Body of pancreas (tissue), 4 donors: Measurements from ENCODE around the gene AMDHD2. TPM values are rescaled to one million over a fixed set of nuclear protein-coding genes. Genes with fewer than 3 reads are reported as not detected.
"Not testable (repeated sequence)": the region's sequence is repeated elsewhere in the genome, so short reads cannot be mapped to it uniquely, and the experiment has no call there.

Experiments used
- ATAC-seq: fragments of 150-250 bp; one replicate; pipeline ENCODE4 v1.9.1; 2016
- DNase-seq, 4 donors: peaks; one replicate each; pipeline ENCODE4 v3.0.0-alpha.2; 2019
- H3K27ac ChIP-seq, 4 donors: fragments of 200-600 bp; sonication (generic); 1 replicate in 3 of 4; 2 replicates in 1 of 4; pipeline versions ENCODE4 v1.5.1 to v1.6.1; 2016 to 2019; ENCODE audit warnings: mild to moderate bottlenecking in 1 of 4, mixed read lengths in 1 of 4, moderate library complexity in 1 of 4
- H3K27me3 ChIP-seq, 2 donors: fragments of 200-600 bp; sonication (generic); one replicate each; pipeline ENCODE4 v1.6.0; 2016; ENCODE audit warnings: mild to moderate bottlenecking in 1 of 2
- H3K36me3 ChIP-seq, 2 donors: fragments of 200-600 bp; sonication (generic); replicated peaks in 1 of 2; 2 replicates each; pipeline ENCODE4 v1.5.1; 2016; ENCODE audit warnings: low read depth in 2 of 2; ENCODE audit not compliant: insufficient read depth in 1 of 2
- H3K4me1 ChIP-seq: fragments of 200-600 bp; sonication (generic); one replicate; pipeline ENCODE4 v1.6.0; 2016
- H3K4me3 ChIP-seq, 2 donors: fragments of 200-600 bp; sonication (generic); 1 replicate in 1 of 2; 2 replicates in 1 of 2; pipeline ENCODE4 v1.5.1; 2016 to 2019
- H3K9me3 ChIP-seq, 3 donors: fragments of 200-600 bp; sonication (generic); 1 replicate in 2 of 3; 2 replicates in 1 of 3; pipeline ENCODE4 v1.5.1; 2016
- POLR2A ChIP-seq, 3 donors: fragments of 450-650 bp; IDR thresholded peaks; one replicate each; pipeline ENCODE4 v1.6.1; 2016; ENCODE audit warnings: antibody characterized with exemption in 3 of 3, mild to moderate bottlenecking in 2 of 3
- WGBS, 2 donors: methylation state at CpG; one replicate each; pipeline ENCODE4 v1.1.5; 2017; 5-methylcytosine and 5-hydroxymethylcytosine counted together
- intact Hi-C: fragments of 100-400 bp; cut with DNase I; formaldehyde crosslinking; loops from one replicate; pipeline ENCODE4 v1.15.1; 2023
- total RNA-seq, 2 donors: library from RNA; depleted of rRNA; stranded (reverse); fragments of >200 nt; gene quantifications; one replicate each; pipeline ENCODE4 v1.1.0, GENCODE V29; 2016
- TF ChIP-seq, protein P1 (sequence below), 7 experiments: fragments of 450-650 bp in 4 of 7; fragments of 200-600 bp in 3 of 7; sonication (generic) in 3 of 7; IDR thresholded peaks; one replicate each; pipeline ENCODE4 v1.5.1; 2016 to 2019; ENCODE audit warnings: antibody characterized with exemption in 7 of 7

The AMDHD2 gene
- total RNA-seq, 2 donors from 2014 or later: 13.7 to 33.6 TPM

DNA sequence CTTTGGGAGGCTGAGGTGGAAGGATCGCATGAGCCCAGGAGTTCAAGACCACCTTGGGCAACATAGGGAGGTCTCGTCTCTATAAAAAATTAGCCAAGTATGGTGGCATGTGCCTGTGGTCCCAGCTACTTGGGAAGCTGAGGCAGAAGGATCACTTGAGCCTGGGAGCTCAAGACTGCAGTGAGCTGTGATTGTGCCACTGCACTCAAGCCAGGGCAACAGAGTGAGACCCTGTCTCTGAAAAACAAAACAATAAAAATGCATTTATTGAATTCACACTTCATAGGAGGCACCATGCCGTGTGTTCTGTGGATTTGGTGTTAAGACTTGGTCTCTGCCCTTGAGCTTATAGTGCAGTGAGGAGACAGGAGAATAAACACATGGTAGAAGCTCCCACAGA, 42.8 kb upstream of the AMDHD2 start:
- no peak overlapping the region for H3K4me3 ChIP-seq
- intact Hi-C loops: no loop called here
- TF ChIP-seq, protein P1, sequence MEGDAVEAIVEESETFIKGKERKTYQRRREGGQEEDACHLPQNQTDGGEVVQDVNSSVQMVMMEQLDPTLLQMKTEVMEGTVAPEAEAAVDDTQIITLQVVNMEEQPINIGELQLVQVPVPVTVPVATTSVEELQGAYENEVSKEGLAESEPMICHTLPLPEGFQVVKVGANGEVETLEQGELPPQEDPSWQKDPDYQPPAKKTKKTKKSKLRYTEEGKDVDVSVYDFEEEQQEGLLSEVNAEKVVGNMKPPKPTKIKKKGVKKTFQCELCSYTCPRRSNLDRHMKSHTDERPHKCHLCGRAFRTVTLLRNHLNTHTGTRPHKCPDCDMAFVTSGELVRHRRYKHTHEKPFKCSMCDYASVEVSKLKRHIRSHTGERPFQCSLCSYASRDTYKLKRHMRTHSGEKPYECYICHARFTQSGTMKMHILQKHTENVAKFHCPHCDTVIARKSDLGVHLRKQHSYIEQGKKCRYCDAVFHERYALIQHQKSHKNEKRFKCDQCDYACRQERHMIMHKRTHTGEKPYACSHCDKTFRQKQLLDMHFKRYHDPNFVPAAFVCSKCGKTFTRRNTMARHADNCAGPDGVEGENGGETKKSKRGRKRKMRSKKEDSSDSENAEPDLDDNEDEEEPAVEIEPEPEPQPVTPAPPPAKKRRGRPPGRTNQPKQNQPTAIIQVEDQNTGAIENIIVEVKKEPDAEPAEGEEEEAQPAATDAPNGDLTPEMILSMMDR (IDR thresholded peaks at IDR 0.05): no peak
- TF ChIP-seq POLR2A (IDR thresholded peaks at IDR 0.05): no peak
- ATAC-seq: no peak
- no peaks in the 10 kb centered on the region for H3K9me3 ChIP-seq
- 61 to 62% methylated on average over 3 of the region's 3 CpGs for WGBS, 2 donors
- H3K36me3 ChIP-seq: no peaks in the 10 kb centered on the region
- peaks cover 74% of the 10 kb centered on the region for H3K4me1 ChIP-seq
- DNase-seq: no peak
- H3K27ac ChIP-seq: peak overlapping the region; percentile 62 to 91 (median 88)
- no peaks in the 10 kb centered on the region for H3K27me3 ChIP-seq

DNA sequence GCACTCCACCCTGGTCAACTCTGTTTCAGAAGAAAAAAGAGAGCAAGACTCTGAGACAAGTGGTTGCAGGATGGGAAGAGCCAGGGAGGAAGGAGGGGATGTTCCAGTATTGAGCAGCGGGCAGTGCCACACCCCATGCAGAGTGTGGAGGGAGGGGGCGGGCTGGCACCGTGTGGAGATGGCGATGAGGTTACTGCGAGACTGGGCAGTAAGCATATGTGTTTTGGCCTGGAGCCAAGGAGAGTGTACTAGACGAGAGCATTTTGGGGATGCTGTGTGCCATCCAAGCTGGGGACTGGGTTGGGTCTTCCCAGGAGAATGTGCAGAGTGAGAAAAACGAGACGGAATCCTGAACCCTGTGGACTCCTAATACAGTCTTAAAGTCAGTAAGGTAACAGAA, 41.9 kb upstream of the AMDHD2 start:
- H3K36me3 ChIP-seq: no peaks in the 10 kb centered on the region
- WGBS, 2 donors: 49 to 51% methylated on average over 8 of the region's 8 CpGs
- intact Hi-C loops: no loop called here
- H3K4me3 ChIP-seq: no peak overlapping the region
- H3K27me3 ChIP-seq: no peaks in the 10 kb centered on the region
- ATAC-seq (no peak), DNase-seq (no peak)
- H3K9me3 ChIP-seq: no peaks in the 10 kb centered on the region
- no peak for TF ChIP-seq POLR2A (IDR thresholded peaks at IDR 0.05)
- TF ChIP-seq, protein P1 (IDR thresholded peaks at IDR 0.05): no peak
- peak overlapping the region in 2 of 4 donors; percentile 86 to 91 for H3K27ac ChIP-seq
- peaks cover 82% of the 10 kb centered on the region for H3K4me1 ChIP-seq

DNA sequence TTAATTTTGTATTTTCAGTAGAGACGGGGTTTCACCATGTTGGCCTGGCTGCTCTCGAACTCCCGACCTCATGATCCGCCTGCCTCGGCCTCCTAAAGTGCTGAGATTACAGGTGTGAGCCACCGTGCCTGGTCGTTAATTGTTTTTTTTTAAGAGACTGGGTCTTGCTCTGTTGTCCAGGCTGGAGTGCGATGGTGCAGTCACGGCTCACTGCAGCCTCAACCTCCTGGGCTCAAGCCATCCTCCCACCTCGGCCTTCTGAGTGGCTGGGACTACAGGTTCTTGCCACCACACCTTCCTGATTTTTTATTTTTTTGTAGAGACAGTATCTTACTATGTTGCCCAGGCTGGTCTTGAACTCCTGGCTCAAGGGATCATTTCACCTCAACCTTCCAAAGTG, 40.2 kb upstream of the AMDHD2 start:
- H3K9me3 ChIP-seq, H3K27me3 ChIP-seq, H3K4me3 ChIP-seq, H3K36me3 ChIP-seq, DNase-seq, intact Hi-C loops, ATAC-seq: not testable (repeated sequence)
- 92 to 93% methylated on average over 10 of the region's 10 CpGs for WGBS, 2 donors
- Histone ChIP-seq H3K4me1 (peaks cover 87% of the 10 kb centered on the region), H3K27ac (peak overlapping the region; percentile 75 to 86 (median 82))

DNA sequence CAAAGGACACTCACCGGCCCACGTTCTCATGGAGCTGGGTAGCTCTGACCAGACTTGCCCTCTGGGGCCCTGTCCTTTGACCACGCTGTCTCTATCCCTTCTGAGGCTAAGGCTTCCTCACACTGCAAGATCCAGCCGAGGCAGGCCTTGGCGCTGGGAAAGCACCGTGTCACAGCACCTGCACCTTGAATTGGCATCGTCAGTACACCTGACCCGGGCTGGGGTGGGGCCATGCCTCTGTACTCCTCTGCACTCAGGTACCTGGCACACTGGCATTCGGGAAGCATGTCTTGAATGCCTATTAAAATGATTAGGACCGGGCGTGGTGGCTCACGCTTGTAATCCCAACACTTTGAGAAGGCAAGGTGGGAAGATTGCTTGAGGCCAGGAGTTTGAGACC, 39.2 kb upstream of the AMDHD2 start:
- H3K36me3 ChIP-seq: no peaks in the 10 kb centered on the region
- peak overlapping the region; percentile 75 to 86 (median 82) for H3K27ac ChIP-seq
- peaks cover 85% of the 10 kb centered on the region for H3K4me1 ChIP-seq
- H3K27me3 ChIP-seq: no peaks in the 10 kb centered on the region
- TF ChIP-seq, protein P1 (IDR thresholded peaks at IDR 0.05): no peak
- peak; percentile 12 to 53 (median 42) for TF ChIP-seq POLR2A (IDR thresholded peaks at IDR 0.05)
- intact Hi-C loops: no loop called here
- WGBS, 2 donors: 21 to 28% methylated on average over 10 to 12 of the region's 12 CpGs
- no peaks in the 10 kb centered on the region for H3K9me3 ChIP-seq
- ATAC-seq: peak; percentile 83
- DNase-seq: peak; percentile 89 to 95 (median 94)
- no peak overlapping the region for H3K4me3 ChIP-seq

DNA sequence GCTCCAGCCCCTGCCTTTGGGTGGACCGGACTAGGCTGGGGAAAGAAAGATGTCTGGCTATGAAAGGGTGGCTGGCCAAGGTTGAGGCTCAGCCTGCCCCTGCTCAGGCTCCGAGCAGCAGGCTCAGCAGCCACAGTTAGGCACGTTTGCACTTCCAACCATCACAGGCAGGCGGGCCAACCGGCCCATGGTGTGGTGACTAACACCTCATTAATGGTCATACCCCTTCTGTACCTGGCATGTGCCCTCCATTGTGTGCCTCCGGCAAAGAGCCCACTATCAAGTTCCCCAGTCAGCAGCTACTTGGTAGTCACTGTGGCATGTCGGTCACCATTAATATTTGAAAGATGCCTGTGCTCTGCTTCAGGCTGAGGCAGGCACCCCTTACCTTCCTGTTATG, 38.5 kb upstream of the AMDHD2 start:
- no peak for TF ChIP-seq POLR2A (IDR thresholded peaks at IDR 0.05)
- TF ChIP-seq, protein P1 (IDR thresholded peaks at IDR 0.05): peak in 1 of 7 experiments; percentile 8
- Histone ChIP-seq H3K4me3 (no peak overlapping the region), H3K9me3 (no peaks in the 10 kb centered on the region), H3K27me3 (no peaks in the 10 kb centered on the region), H3K4me1 (peaks cover 85% of the 10 kb centered on the region), H3K27ac (peak overlapping the region; percentile 75 to 86 (median 82)), H3K36me3 (no peaks in the 10 kb centered on the region)
- DNase-seq (peak in 1 of 4 donors; percentile 38), ATAC-seq (no peak)
- 13 to 33% methylated on average over 4 to 7 of the region's 7 CpGs for WGBS, 2 donors
- intact Hi-C loops: no loop called here
